HepG2 (cell line): Measurements from ENCODE around the gene CISH. TPM values are rescaled to one million over a fixed set of nuclear protein-coding genes. Genes with fewer than 3 reads are reported as not detected.

ENCODE experiments used
- ATAC-seq: fragments of 200-7000 bp; cut with Tn5 transposase; 3 replicates; pipeline ENCODE4 v1.9.1; 2020; ENCODE audit warnings: mild to moderate bottlenecking, moderate library complexity
- BruUV-seq: library from RNA; stranded (reverse); fragments of 400-500 nt; replicated peaks from 2 replicates; lab custom pipeline; 2021; lab: Mats Ljungman, UMichigan
- CTCF ChIA-PET: fragments of 300-600 bp; formaldehyde crosslinking; extraction: SDS; loops from one replicate; lab custom pipeline; 2021; ENCODE audit warnings: low total read pairs, inconsistent platforms, low intra/inter-chr PET ratio; lab: Yijun Ruan, JAX
- POLR2A ChIA-PET: fragments of 350-600 bp; sonication (Branson Sonifier 250); formaldehyde crosslinking; loops from one replicate; lab custom pipeline; 2020; ENCODE audit warnings: antibody characterized with exemption, inconsistent platforms; lab: Yijun Ruan, JAX
- DNase-seq: peaks from one replicate; pipeline ENCODE4 v3.0.0-alpha.2; 2015; ENCODE audit warnings: low spot score
- FAIRE-seq: peaks from 3 replicates; lab custom pipeline; 2011; peaks lifted over from hg19 to GRCh38; lab: Jason Lieb, UNC
- H2AFZ ChIP-seq: one replicate; pipeline ENCODE4 v1.6.1; 2011; ENCODE audit warnings: low read length, inconsistent platforms
- H3K27ac ChIP-seq: fragments of 300-600 bp; 3 replicates; pipeline ENCODE4 v1.8.0; 2011; ENCODE audit warnings: mixed run types, mild to moderate bottlenecking, mixed read lengths, low read length, inconsistent platforms; ENCODE audit not compliant: insufficient read depth; ENCODE audit errors: extremely low read length
- H3K27me3 ChIP-seq, 2 experiments: fragments of 200-600 bp in 1 of 2; 2 replicates in 1 of 2; 3 replicates in 1 of 2; pipeline versions ENCODE4 v1.6.0 to v1.8.0; 2011; ENCODE audit warnings: low read length in 2 of 2, mild to moderate bottlenecking in 2 of 2, moderate library complexity in 2 of 2, inconsistent platforms in 1 of 2; ENCODE audit not compliant: insufficient read depth in 2 of 2, control insufficient read depth in 1 of 2
- H3K36me3 ChIP-seq, 2 experiments: fragments of 200-600 bp in 1 of 2; replicated peaks in 1 of 2; 2 replicates in 1 of 2; 3 replicates in 1 of 2; pipeline versions ENCODE4 v1.5.1 to v1.8.0; 2011; ENCODE audit warnings: low read length in 2 of 2, inconsistent platforms in 1 of 2; ENCODE audit not compliant: insufficient read depth in 2 of 2, control insufficient read depth in 1 of 2
- H3K4me1 ChIP-seq: 2 replicates; pipeline ENCODE4 v1.5.1; 2012; ENCODE audit warnings: low read length, inconsistent platforms; ENCODE audit not compliant: insufficient read depth
- H3K4me2 ChIP-seq: 2 replicates; pipeline ENCODE4 v1.6.0; 2011; ENCODE audit warnings: low read depth, low read length, inconsistent platforms
- H3K4me3 ChIP-seq, 3 experiments: fragments of 200-600 bp in 1 of 3; sonication (generic), shearing (Covaris generic) in 1 of 3; replicated peaks in 1 of 3; 2 replicates each; pipeline ENCODE4 v1.5.1; 2011 to 2016; ENCODE audit warnings: low read length in 3 of 3, inconsistent platforms in 2 of 3, low read depth in 2 of 3, mild to moderate bottlenecking in 2 of 3, control low read depth in 1 of 3, mixed read lengths in 1 of 3; ENCODE audit not compliant: insufficient read depth in 1 of 3
- H3K79me2 ChIP-seq: one replicate; pipeline ENCODE4 v1.6.1; 2011; ENCODE audit warnings: low read length, inconsistent platforms; ENCODE audit not compliant: insufficient read depth
- H3K9ac ChIP-seq: 2 replicates; pipeline ENCODE4 v1.6.0; 2011; ENCODE audit warnings: mild to moderate bottlenecking, low read depth, low read length, inconsistent platforms; ENCODE audit not compliant: insufficient read depth
- H3K9me3 ChIP-seq: 2 replicates; pipeline ENCODE4 v1.5.1; 2012; ENCODE audit warnings: mild to moderate bottlenecking, low read length
- H4K20me1 ChIP-seq: 2 replicates; pipeline ENCODE4 v1.6.0; 2011; ENCODE audit warnings: inconsistent platforms, mild to moderate bottlenecking, low read length, moderate library complexity; ENCODE audit not compliant: insufficient read depth
- AKNA ChIP-seq: sonication (generic); formaldehyde crosslinking; IDR thresholded peaks from 2 replicates; pipeline ENCODE4 v1.4.0; 2020; ENCODE audit warnings: missing genetic modification reagents, borderline replicate concordance
- EZH2 ChIP-seq: conservative IDR thresholded peaks from 2 replicates; pipeline ENCODE4 v1.6.1; 2012; ENCODE audit warnings: mild to moderate bottlenecking, low read depth, low read length, moderate library complexity
- FOXO1 ChIP-seq: sonication (generic); formaldehyde crosslinking; IDR thresholded peaks from 2 replicates; pipeline ENCODE4 v1.4.0; 2020; ENCODE audit warnings: missing genetic modification reagents
- GLMP ChIP-seq: sonication (generic); formaldehyde crosslinking; IDR thresholded peaks from 2 replicates; pipeline ENCODE4 v1.9.0; 2021; ENCODE audit warnings: missing genetic modification reagents, mild to moderate bottlenecking, borderline replicate concordance
- HMGA1 ChIP-seq: sonication (generic); formaldehyde crosslinking; conservative IDR thresholded peaks from 2 replicates; pipeline ENCODE4 v1.4.0; 2020; ENCODE audit warnings: missing genetic modification reagents
- NFYC ChIP-seq: IDR thresholded peaks from 2 replicates; pipeline ENCODE4 v1.6.1; 2016; ENCODE audit warnings: missing genetic modification reagents, missing compliant biosample characterization
- THAP7 ChIP-seq: sonication (generic); formaldehyde crosslinking; IDR thresholded peaks from 2 replicates; pipeline ENCODE4 v1.8.1; 2023; ENCODE audit warnings: mild to moderate bottlenecking, missing genetic modification reagents
- ZNF580 ChIP-seq: IDR thresholded peaks from 2 replicates; pipeline ENCODE4 v1.6.1; 2016; ENCODE audit warnings: low read depth, borderline replicate concordance
- ZNF619 ChIP-seq: sonication (generic); formaldehyde crosslinking; IDR thresholded peaks from 2 replicates; pipeline ENCODE4 v1.4.0; 2020; ENCODE audit warnings: mild to moderate bottlenecking, missing genetic modification reagents
- ZNF687 ChIP-seq: sonication (generic); formaldehyde crosslinking; IDR thresholded peaks from 2 replicates; pipeline ENCODE4 v1.5.1; 2020; ENCODE audit warnings: mild to moderate bottlenecking, missing genetic modification reagents, moderate library complexity
- ZSCAN20 ChIP-seq: sonication (generic); formaldehyde crosslinking; IDR thresholded peaks from 2 replicates; pipeline ENCODE4 v1.4.0; 2020; ENCODE audit warnings: missing genetic modification reagents, mild to moderate bottlenecking, borderline replicate concordance
- ZSCAN31 ChIP-seq: sonication (generic); formaldehyde crosslinking; IDR thresholded peaks from 2 replicates; pipeline ENCODE4 v1.5.0; 2020; ENCODE audit warnings: low read depth, mild to moderate bottlenecking, missing genetic modification reagents
- WGBS: methylation state at CpG from one replicate; pipeline ENCODE4 v1.1.6; 2017; ENCODE audit warnings: low lambda C conversion rate; 5-methylcytosine and 5-hydroxymethylcytosine counted together
- in situ Hi-C: cut with HindIII; loops from 2 replicates; pipeline ENCODE4 v1.10.0; 2017; ENCODE audit warnings: low pct_unique_long_range_greater_than_20kb; ENCODE audit not compliant: extremely low pct_ligation_motif_present
- intact Hi-C: fragments of 100-400 bp; cut with micrococcal nuclease; formaldehyde crosslinking; loops from one replicate; pipeline ENCODE4 v1.10.0; 2022; ENCODE audit not compliant: unreplicated experiment
- polyA plus RNA-seq, 8 experiments: library from polyadenylated mRNA; depleted of rRNA in 3 of 8; stranded (reverse) in 7 of 8; unstranded in 1 of 8; fragments of >200 nt; fragmentation: Illumina TruSeq in 4 of 8; extraction: Trizol in 4 of 8; gene quantifications; 2 replicates each; pipeline versions ENCODE4 v1.2.1 to v1.2.3, GENCODE V29; 2011 to 2016; ENCODE audit warnings: low read depth in 4 of 8, missing spikeins in 1 of 8, mixed read lengths in 1 of 8; ENCODE audit not compliant: insufficient read depth in 1 of 8
- total RNA-seq, 5 experiments: library from RNA; depleted of rRNA; stranded (reverse); fragments of >200 nt; fragmentation: Illumina TruSeq; extraction: Trizol; gene quantifications; 2 replicates each; pipeline ENCODE4 v1.2.3, GENCODE V29; 2016; ENCODE audit warnings: low read depth in 1 of 5

CISH gene
- total and polyA plus RNA-seq, 2 of the 13 experiments (the other 11 are each of a cell fraction or from before 2014, with no cell fraction given), result 0.91 to 1.5 TPM

GRCh38 chr3:50639055-50639494, 27.5 kb upstream of the CISH start (continued):
- no peak for TF ChIP-seq ZNF687 (CRISPR knock-in tag)
- no peak for TF ChIP-seq FOXO1 (CRISPR knock-in tag)
- TF ChIP-seq ZNF619, result no peak
- no peak for TF ChIP-seq ZSCAN20 (CRISPR knock-in tag)
- TF ChIP-seq HMGA1 (CRISPR knock-in tag), result no peak
- no peak for TF ChIP-seq THAP7 (CRISPR knock-in tag)

GRCh38 chr3:50637945-50638344, 26.4 kb upstream of the CISH start:
- no TSS peak for BruUV-seq
- FAIRE-seq, result no peak
- Histone ChIP-seq H2AFZ (no peak overlapping the region), H3K9ac (no peak overlapping the region), H3K27me3 (no peaks in the 10 kb centered on the region), H3K4me2 (no peak overlapping the region), H3K4me3 (no peak overlapping the region), H3K9me3 (no peaks in the 10 kb centered on the region), H3K36me3 (peaks cover 3 to 22% of the 10 kb centered on the region in 2 experiments), H3K79me2 (no peaks in the 10 kb centered on the region), H3K27ac (no peak overlapping the region), H4K20me1 (peaks cover 3% of the 10 kb centered on the region; the same call in 1 of the 2 replicates), H3K4me1 (no peaks in the 10 kb centered on the region)
- ChIA-PET CTCF (no interaction called here), POLR2A (no interaction called here)
- 87% methylated on average over 3 of the region's 3 CpGs for WGBS
- DNase-seq, result no peak
- in situ Hi-C loops (no loop called here), intact Hi-C loops (no loop called here)
- ATAC-seq, result no peak
- TF ChIP-seq ZNF580 (CRISPR knock-in tag) (no peak), GLMP (CRISPR knock-in tag) (no peak), ZSCAN31 (CRISPR knock-in tag) (no peak), EZH2 (no peak), NFYC (CRISPR knock-in tag) (no peak), AKNA (CRISPR knock-in tag) (no peak)
